Fibroblast of lung (primary cell): ENCODE measurements around the gene CPTP. TPM values are rescaled to one million over a fixed set of nuclear protein-coding genes. Genes with fewer than 3 reads are reported as not detected.

Experiments used
- DNase-seq, 2 donors: peaks; one replicate each; pipeline versions ENCODE4 v3.0.0 to v3.0.0-alpha.2; 2010; ENCODE audit warnings: low read depth in 2 of 2
- H2AFZ ChIP-seq: 2 replicates; pipeline ENCODE4 v1.5.1; 2012; ENCODE audit warnings: low read length, control low read depth, inconsistent platforms
- H3K27ac ChIP-seq: 2 replicates; pipeline ENCODE4 v1.5.1; 2011; ENCODE audit warnings: low read length, control low read depth; ENCODE audit not compliant: insufficient read depth
- H3K27me3 ChIP-seq: 2 replicates; pipeline ENCODE4 v1.5.1; 2011; ENCODE audit warnings: mild to moderate bottlenecking, low read length; ENCODE audit not compliant: control insufficient read depth, insufficient read depth
- H3K36me3 ChIP-seq: 2 replicates; pipeline ENCODE4 v1.5.1; 2011; ENCODE audit warnings: low read length; ENCODE audit not compliant: control insufficient read depth, insufficient read depth
- H3K4me1 ChIP-seq: 2 replicates; pipeline ENCODE4 v1.5.1; 2011; ENCODE audit warnings: low read length; ENCODE audit not compliant: control insufficient read depth, insufficient read depth; ENCODE audit errors: extremely low read depth
- H3K4me2 ChIP-seq: 2 replicates; pipeline ENCODE4 v1.5.1; 2011; ENCODE audit warnings: low read length, control low read depth; ENCODE audit not compliant: insufficient read depth; ENCODE audit errors: extremely low read depth
- H3K4me3 ChIP-seq, 4 experiments: fragments of 200-600 bp in 1 of 4; sonication (generic) in 1 of 4; replicated peaks in 1 of 4; 2 replicates each; pipeline ENCODE4 v1.5.1; 2011 to 2016; ENCODE audit warnings: low read length in 4 of 4, low read depth in 3 of 4, mild to moderate bottlenecking in 3 of 4, control low read depth in 2 of 4, inconsistent platforms in 1 of 4, mixed read lengths in 1 of 4; ENCODE audit not compliant: insufficient read depth in 1 of 4; ENCODE audit errors: control extremely low read depth in 1 of 4
- H3K79me2 ChIP-seq: 2 replicates; pipeline ENCODE4 v1.5.1; 2012; ENCODE audit warnings: mild to moderate bottlenecking, low read length, inconsistent platforms; ENCODE audit not compliant: control insufficient read depth, insufficient read depth
- H3K9ac ChIP-seq: 2 replicates; pipeline ENCODE4 v1.5.1; 2011; ENCODE audit warnings: mild to moderate bottlenecking, low read length, control low read depth; ENCODE audit not compliant: insufficient read depth
- H3K9me3 ChIP-seq: 2 replicates; pipeline ENCODE4 v1.5.1; 2012; ENCODE audit warnings: low read depth, low read length; ENCODE audit not compliant: control insufficient read depth, insufficient read depth
- H4K20me1 ChIP-seq: 2 replicates; pipeline ENCODE4 v1.5.1; 2011; ENCODE audit warnings: low read length; ENCODE audit not compliant: control insufficient read depth, insufficient read depth; ENCODE audit errors: extremely low read depth
- CTCF ChIP-seq, 2 donors: IDR thresholded peaks in 1 of 2; conservative IDR thresholded peaks in 1 of 2; 1 replicate in 1 of 2; 2 replicates in 1 of 2; pipeline ENCODE4 v1.5.1; 2011 to 2012; ENCODE audit warnings: low read length in 2 of 2, control low read depth in 1 of 2, inconsistent platforms in 1 of 2, low read depth in 1 of 2, mild to moderate bottlenecking in 1 of 2
- EZH2 ChIP-seq: IDR thresholded peaks from 2 replicates; pipeline ENCODE4 v1.5.1; 2012; ENCODE audit warnings: low read length, control low read depth, mild to moderate bottlenecking; ENCODE audit errors: missing control alignments
- polyA plus RNA-seq, 2 donors: library from polyadenylated mRNA; depleted of rRNA in 1 of 2; stranded (reverse) in 1 of 2; unstranded in 1 of 2; fragments of >200 nt; gene quantifications; 2 replicates each; pipeline ENCODE4 v1.2.1, GENCODE V29; 2011 to 2012; ENCODE audit warnings: missing spikeins in 1 of 2
- total RNA-seq: library from RNA; depleted of rRNA; stranded (reverse); fragments of >200 nt; gene quantifications from 2 replicates; pipeline ENCODE4 v1.2.1, GENCODE V29; 2014

CPTP gene
- total and polyA plus RNA-seq, 2 donors (not counting 1 experiment from before 2014, with no cell fraction given) = 6.0 to 10.1 TPM

GRCh38 chr1:1278620-1279019 lies 46.0 kb upstream of the CPTP start:
- H4K20me1 ChIP-seq = no peaks in the 10 kb centered on the region
- no peak overlapping the region for H3K27ac ChIP-seq
- H3K9me3 ChIP-seq = no peaks in the 10 kb centered on the region
- H3K4me2 ChIP-seq = no peak overlapping the region
- no peak overlapping the region for H3K4me3 ChIP-seq
- peaks cover 7% of the 10 kb centered on the region for H3K4me1 ChIP-seq
- no peak for DNase-seq
- TF ChIP-seq CTCF (conservative IDR thresholded peaks at IDR 0.05 in 1 of 2, IDR thresholded peaks at IDR 0.05 in 1 of 2; ENCODE audit: low read depth in 1 of 2, low read length in 2 of 2) (no peak), EZH2 (no peak)
- no peaks in the 10 kb centered on the region for H3K36me3 ChIP-seq
- H3K9ac ChIP-seq = no peak overlapping the region
- no peaks in the 10 kb centered on the region for H3K27me3 ChIP-seq
- no peak overlapping the region for H2AFZ ChIP-seq
- no peaks in the 10 kb centered on the region for H3K79me2 ChIP-seq

GRCh38 chr1:1279028-1279427 lies 45.6 kb upstream of the CPTP start:
- H4K20me1 ChIP-seq = no peaks in the 10 kb centered on the region
- no peak overlapping the region for H2AFZ ChIP-seq
- H3K4me3 ChIP-seq = no peak overlapping the region
- no peak for TF ChIP-seq CTCF (conservative IDR thresholded peaks at IDR 0.05 in 1 of 2, IDR thresholded peaks at IDR 0.05 in 1 of 2; ENCODE audit: low read depth in 1 of 2, low read length in 2 of 2)
- no peak for TF ChIP-seq EZH2
- H3K4me1 ChIP-seq = peaks cover 7% of the 10 kb centered on the region
- H3K27ac ChIP-seq = no peak overlapping the region
- no peaks in the 10 kb centered on the region for H3K9me3 ChIP-seq
- no peak overlapping the region for H3K9ac ChIP-seq
- H3K79me2 ChIP-seq = no peaks in the 10 kb centered on the region
- no peak for DNase-seq
- no peaks in the 10 kb centered on the region for H3K27me3 ChIP-seq
- H3K36me3 ChIP-seq = no peaks in the 10 kb centered on the region
- no peak overlapping the region for H3K4me2 ChIP-seq

GRCh38 chr1:1280782-1281481 lies 43.7 kb upstream of the CPTP start:
- H3K27ac ChIP-seq = no peak overlapping the region
- H3K36me3 ChIP-seq = no peaks in the 10 kb centered on the region
- no peaks in the 10 kb centered on the region for H3K27me3 ChIP-seq

More at GRCh38 chr1:1280782-1281481, 43.7 kb upstream of the CPTP start:
- no peak overlapping the region for H3K4me2 ChIP-seq
- H3K4me1 ChIP-seq = peaks cover 2% of the 10 kb centered on the region
- no peaks in the 10 kb centered on the region for H3K79me2 ChIP-seq
- H3K9ac ChIP-seq = no peak overlapping the region
- no peak overlapping the region for H2AFZ ChIP-seq
- no peak overlapping the region for H3K4me3 ChIP-seq
- no peaks in the 10 kb centered on the region for H3K9me3 ChIP-seq
- TF ChIP-seq CTCF (conservative IDR thresholded peaks at IDR 0.05 in 1 of 2, IDR thresholded peaks at IDR 0.05 in 1 of 2; ENCODE audit: low read depth in 1 of 2, low read length in 2 of 2) = no peak
- no peak for TF ChIP-seq EZH2
- no peaks in the 10 kb centered on the region for H4K20me1 ChIP-seq
- DNase-seq = no peak
